DND-41 (cell line): ENCODE results near the gene ZFP37.
"Not testable (repeated sequence)": the region's sequence is repeated elsewhere in the genome, so short reads cannot be mapped to it uniquely, and the experiment has no call there.

Experiments used
- ATAC-seq: fragments of 200-7000 bp; cut with Tn5 transposase; 3 replicates; pipeline ENCODE4 v1.9.1; 2021; ENCODE audit warnings: low read depth; ENCODE audit not compliant: insufficient read depth
- DNase-seq: peaks from one replicate; pipeline ENCODE4 v3.0.0-alpha.2; 2020
- H2AFZ ChIP-seq: 2 replicates; pipeline ENCODE4 v1.6.0; 2012; ENCODE audit warnings: low read depth, low read length
- H3K27ac ChIP-seq: 2 replicates; pipeline ENCODE4 v1.5.1; 2012; ENCODE audit warnings: low read length, inconsistent platforms
- H3K27me3 ChIP-seq: fragments of 200-600 bp; sonication (generic); 2 replicates; pipeline ENCODE4 v1.6.0; 2012; ENCODE audit warnings: low read length, mild to moderate bottlenecking, inconsistent platforms; ENCODE audit not compliant: insufficient read depth, poor library complexity
- H3K36me3 ChIP-seq: 2 replicates; pipeline ENCODE4 v1.5.1; 2012; ENCODE audit warnings: low read length, inconsistent platforms; ENCODE audit not compliant: insufficient read depth
- H3K4me1 ChIP-seq: 2 replicates; pipeline ENCODE4 v1.5.1; 2012; ENCODE audit warnings: mild to moderate bottlenecking, low read length; ENCODE audit not compliant: insufficient read depth
- H3K4me2 ChIP-seq: 2 replicates; pipeline ENCODE4 v1.6.0; 2012; ENCODE audit warnings: mild to moderate bottlenecking, moderate library complexity, low read length, inconsistent platforms; ENCODE audit not compliant: insufficient read depth
- H3K4me3 ChIP-seq, 2 experiments: fragments of 200-600 bp in 1 of 2; shearing (Covaris generic) in 1 of 2; 2 replicates each; pipeline ENCODE4 v1.5.1; 2012 to 2016; ENCODE audit warnings: inconsistent platforms in 2 of 2, low read length in 2 of 2, mild to moderate bottlenecking in 2 of 2, low read depth in 1 of 2, moderate library complexity in 1 of 2
- H3K79me2 ChIP-seq: 2 replicates; pipeline ENCODE4 v1.6.0; 2012; ENCODE audit warnings: low read length, inconsistent platforms; ENCODE audit not compliant: insufficient read depth
- H3K9ac ChIP-seq: 2 replicates; pipeline ENCODE4 v1.6.0; 2012; ENCODE audit warnings: low read depth, mild to moderate bottlenecking, inconsistent platforms, low read length, moderate library complexity
- H3K9me3 ChIP-seq: 2 replicates; pipeline ENCODE4 v1.5.1; 2012; ENCODE audit warnings: low read length, moderate library complexity, mild to moderate bottlenecking, inconsistent platforms; ENCODE audit not compliant: insufficient read depth, severe bottlenecking
- H4K20me1 ChIP-seq: 2 replicates; pipeline ENCODE4 v1.6.0; 2012; ENCODE audit warnings: low read length; ENCODE audit not compliant: insufficient read depth
- EZH2 ChIP-seq: IDR thresholded peaks from 3 replicates; pipeline ENCODE4 v1.6.1; 2012; ENCODE audit warnings: borderline replicate concordance, low read depth, mild to moderate bottlenecking, moderate library complexity, low read length, inconsistent platforms; ENCODE audit not compliant: severe bottlenecking
- TF ChIP-seq, protein P1 (sequence below): IDR thresholded peaks from 2 replicates; pipeline ENCODE4 v1.5.1; 2012; ENCODE audit warnings: borderline replicate concordance, low read length, moderate library complexity, mild to moderate bottlenecking; ENCODE audit not compliant: poor library complexity, severe bottlenecking; ENCODE audit errors: extremely low read depth

Gene ZFP37

GRCh38 chr9:113062932-113063310, 6.4 kb upstream of the ZFP37 start:
- not testable (repeated sequence) for H3K9me3 ChIP-seq, ATAC-seq

GRCh38 chr9:113062256-113062931, 5.9 kb upstream of the ZFP37 start:
- H3K9me3 ChIP-seq, H3K9ac ChIP-seq, DNase-seq, H3K4me1 ChIP-seq, ATAC-seq, H3K79me2 ChIP-seq, H3K4me3 ChIP-seq, H2AFZ ChIP-seq, H3K27ac ChIP-seq, H3K36me3 ChIP-seq, H4K20me1 ChIP-seq, H3K27me3 ChIP-seq, H3K4me2 ChIP-seq: not testable (repeated sequence)

More at GRCh38 chr9:113062932-113063310, 6.4 kb upstream of the ZFP37 start:
- not testable (repeated sequence) for H2AFZ ChIP-seq, H3K79me2 ChIP-seq, H3K27me3 ChIP-seq, H3K4me3 ChIP-seq, H3K9ac ChIP-seq, H3K36me3 ChIP-seq, H3K4me1 ChIP-seq, DNase-seq, H3K27ac ChIP-seq, H3K4me2 ChIP-seq, H4K20me1 ChIP-seq

DNA sequence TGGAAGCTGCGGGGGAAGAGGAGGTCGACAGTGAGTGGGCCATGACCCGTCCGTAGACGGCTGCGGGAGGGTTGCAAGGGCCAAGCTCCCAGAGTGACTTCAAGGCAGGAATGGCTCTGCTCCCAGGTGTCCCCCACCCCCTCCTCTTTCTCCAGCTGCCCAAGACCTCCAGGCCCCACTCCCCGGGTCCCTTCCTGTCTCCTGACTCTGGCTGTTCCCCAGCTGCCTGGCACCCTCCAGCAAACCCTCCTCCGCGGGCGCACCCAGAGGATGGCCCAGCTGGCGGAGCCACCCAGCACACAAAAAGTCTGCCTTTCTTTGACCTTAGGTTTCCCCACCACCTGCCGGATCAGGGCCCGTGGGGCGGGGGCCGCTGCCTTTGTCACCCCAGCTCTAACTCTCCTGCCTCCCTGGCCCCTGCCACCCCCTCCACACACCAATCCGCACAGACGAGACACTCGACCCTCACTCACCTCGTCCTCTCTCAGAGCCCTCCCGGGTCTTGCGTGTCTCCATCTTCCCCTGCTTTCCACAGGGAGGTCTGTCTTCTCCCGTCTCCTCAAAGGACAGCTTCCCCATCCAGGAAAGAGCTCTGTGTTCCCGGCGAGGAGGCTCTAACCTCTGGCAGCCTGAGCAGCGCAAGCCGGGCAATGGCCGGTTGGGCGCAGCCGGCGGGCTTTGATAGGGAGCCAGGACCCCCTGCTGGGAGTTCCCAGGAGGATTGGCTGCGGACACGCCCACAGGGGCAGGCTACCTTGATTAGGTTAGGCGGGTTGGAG, 4.7 kb upstream of the ZFP37 start:
- not testable (repeated sequence) for H3K27me3 ChIP-seq, H4K20me1 ChIP-seq, H2AFZ ChIP-seq, H3K79me2 ChIP-seq, H3K27ac ChIP-seq, H3K36me3 ChIP-seq, H3K4me3 ChIP-seq, H3K4me1 ChIP-seq, H3K9me3 ChIP-seq, ATAC-seq, DNase-seq, H3K4me2 ChIP-seq, H3K9ac ChIP-seq

- not testable (repeated sequence) for H3K4me3 ChIP-seq, H3K4me2 ChIP-seq, H3K9me3 ChIP-seq, ATAC-seq, H3K27ac ChIP-seq, H3K79me2 ChIP-seq, H3K9ac ChIP-seq, H3K36me3 ChIP-seq, H3K27me3 ChIP-seq, H4K20me1 ChIP-seq, DNase-seq, H2AFZ ChIP-seq, H3K4me1 ChIP-seq
Observed at GRCh38 chr9:113059581-113060284, 3.2 kb upstream of the ZFP37 start.

GRCh38 chr9:113057193-113057592, 669 bp upstream of the ZFP37 start:
- H3K4me2 ChIP-seq, result no peak overlapping the region
- no peak overlapping the region for H3K27ac ChIP-seq
- DNase-seq (no peak), ATAC-seq (no peak)
- H3K36me3 ChIP-seq, result no peaks in the 10 kb centered on the region
- no peaks in the 10 kb centered on the region for H4K20me1 ChIP-seq
- H3K4me3 ChIP-seq, result no peak overlapping the region
- no peaks in the 10 kb centered on the region for H3K4me1 ChIP-seq
- no peaks in the 10 kb centered on the region for H3K27me3 ChIP-seq
- peaks cover 5% of the 10 kb centered on the region for H3K9me3 ChIP-seq
- no peak overlapping the region for H3K9ac ChIP-seq
- H3K79me2 ChIP-seq, result no peaks in the 10 kb centered on the region
- H2AFZ ChIP-seq, result no peak overlapping the region
- TF ChIP-seq, protein P1, sequence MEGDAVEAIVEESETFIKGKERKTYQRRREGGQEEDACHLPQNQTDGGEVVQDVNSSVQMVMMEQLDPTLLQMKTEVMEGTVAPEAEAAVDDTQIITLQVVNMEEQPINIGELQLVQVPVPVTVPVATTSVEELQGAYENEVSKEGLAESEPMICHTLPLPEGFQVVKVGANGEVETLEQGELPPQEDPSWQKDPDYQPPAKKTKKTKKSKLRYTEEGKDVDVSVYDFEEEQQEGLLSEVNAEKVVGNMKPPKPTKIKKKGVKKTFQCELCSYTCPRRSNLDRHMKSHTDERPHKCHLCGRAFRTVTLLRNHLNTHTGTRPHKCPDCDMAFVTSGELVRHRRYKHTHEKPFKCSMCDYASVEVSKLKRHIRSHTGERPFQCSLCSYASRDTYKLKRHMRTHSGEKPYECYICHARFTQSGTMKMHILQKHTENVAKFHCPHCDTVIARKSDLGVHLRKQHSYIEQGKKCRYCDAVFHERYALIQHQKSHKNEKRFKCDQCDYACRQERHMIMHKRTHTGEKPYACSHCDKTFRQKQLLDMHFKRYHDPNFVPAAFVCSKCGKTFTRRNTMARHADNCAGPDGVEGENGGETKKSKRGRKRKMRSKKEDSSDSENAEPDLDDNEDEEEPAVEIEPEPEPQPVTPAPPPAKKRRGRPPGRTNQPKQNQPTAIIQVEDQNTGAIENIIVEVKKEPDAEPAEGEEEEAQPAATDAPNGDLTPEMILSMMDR, result no peak
- TF ChIP-seq EZH2, result no peak
